HL-60/S4 treated with retinoic acid at 250 ng/mL for 4 days and 3 days (cell line): Measurements from ENCODE around the gene RPS19.

Source experiments
- in situ Hi-C: fragments of 300-500 bp; cut with MboI; formaldehyde crosslinking; loops from 2 replicates; pipeline ENCODE4 v1.7.0; 2022; ENCODE audit warnings: low sequenced_read_pairs

RPS19 gene

DNA sequence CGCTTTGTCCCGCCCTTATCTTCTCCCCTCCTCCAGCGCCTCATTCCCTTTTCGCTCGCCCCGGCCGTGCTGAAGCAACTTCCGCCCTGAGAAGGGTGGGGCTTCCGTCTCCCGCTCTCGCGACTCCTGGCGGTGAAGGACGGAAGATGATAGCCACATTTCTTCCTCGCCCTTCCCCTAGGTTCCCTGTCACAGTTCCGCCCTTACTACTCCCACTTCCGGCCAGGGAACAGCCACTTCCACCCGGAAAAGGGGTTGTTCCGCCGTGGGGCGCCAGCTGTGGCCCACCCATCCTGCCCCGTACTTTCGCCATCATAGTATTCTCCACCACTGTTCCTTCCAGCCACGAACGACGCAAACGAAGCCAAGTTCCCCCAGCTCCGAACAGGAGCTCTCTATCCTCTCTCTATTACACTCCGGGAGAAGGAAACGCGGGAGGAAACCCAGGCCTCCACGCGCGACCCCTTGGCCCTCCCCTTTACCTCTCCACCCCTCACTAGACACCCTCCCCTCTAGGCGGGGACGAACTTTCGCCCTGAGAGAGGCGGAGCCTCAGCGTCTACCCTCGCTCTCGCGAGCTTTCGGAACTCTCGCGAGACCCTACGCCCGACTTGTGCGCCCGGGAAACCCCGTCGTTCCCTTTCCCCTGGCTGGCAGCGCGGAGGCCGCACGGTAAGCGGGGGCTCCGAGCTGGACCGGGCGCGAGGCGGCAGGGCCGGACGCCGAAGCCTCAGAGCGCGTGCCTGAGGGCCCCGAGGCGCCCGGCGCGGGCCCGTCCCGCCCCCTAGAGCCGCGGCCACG is at the start of gene RPS19:
TSS of gene RPS19 (plus strand) at position 638 of the 801 bp plus-strand sequence. CDS start 520 bp downstream, outside the sequence.
- in situ Hi-C loops: no loop called here

DNA sequence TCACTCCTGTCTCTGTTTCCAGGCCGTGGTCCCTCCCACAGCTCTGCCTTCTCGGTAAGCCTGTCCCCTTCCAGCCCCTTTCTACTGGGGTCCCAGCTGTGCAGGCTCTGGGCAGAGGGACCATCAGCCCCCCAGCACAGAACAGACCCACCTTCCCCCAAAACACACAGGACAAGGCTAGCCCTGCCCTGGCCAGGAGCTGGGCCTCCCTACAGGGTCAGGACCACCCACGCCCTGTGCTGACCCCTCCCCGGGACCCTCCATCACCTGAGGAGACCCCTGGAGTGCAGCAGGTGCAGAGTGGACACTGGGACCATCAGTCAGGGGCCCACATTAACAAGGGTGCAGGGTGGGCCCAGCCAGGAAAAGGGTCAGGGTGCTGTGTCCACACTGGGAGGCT is 49.8 kb upstream of the RPS19 start:
- in situ Hi-C loops: no loop called here

DNA sequence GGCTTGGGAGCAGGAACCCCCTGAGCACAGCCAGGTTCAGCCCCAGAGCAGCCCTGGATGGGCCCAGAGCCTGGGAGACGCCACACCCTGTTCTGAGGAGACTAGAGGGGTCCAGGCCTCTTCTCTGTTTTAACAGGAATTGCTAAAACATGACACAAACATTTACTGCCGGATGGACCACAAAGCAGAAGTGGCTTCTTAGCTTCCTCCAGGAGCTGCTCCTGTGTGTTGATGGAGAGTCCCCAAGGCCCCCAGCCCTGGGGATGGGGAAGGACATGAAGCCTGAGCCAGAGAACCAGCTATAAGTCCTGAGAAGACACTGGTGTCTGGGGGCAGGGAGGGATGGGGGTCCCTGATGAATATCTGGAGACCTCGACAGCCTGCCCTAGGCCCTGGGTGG is 49.0 kb upstream of the RPS19 start:
- in situ Hi-C loops: no loop called here

DNA sequence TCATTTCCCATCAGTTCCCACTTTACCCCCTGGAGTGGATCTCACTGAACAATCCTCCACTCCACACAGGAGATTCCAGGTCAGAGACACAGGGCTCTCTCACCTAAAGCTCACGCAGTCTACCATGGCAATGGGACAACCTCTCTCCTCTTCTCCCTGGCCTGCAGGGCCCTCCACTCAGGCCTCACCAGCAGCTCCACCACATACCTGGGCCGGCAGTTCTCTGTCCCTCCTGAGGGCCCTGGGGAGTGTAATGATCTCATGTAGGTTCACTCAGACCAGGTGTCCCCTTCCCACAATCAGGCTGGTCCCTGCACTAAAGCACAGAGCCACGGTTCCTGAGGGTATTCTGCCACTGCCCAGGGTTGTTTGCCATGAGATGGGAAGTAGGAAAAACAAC is 48.1 kb upstream of the RPS19 start:
- in situ Hi-C loops: no loop called here

DNA sequence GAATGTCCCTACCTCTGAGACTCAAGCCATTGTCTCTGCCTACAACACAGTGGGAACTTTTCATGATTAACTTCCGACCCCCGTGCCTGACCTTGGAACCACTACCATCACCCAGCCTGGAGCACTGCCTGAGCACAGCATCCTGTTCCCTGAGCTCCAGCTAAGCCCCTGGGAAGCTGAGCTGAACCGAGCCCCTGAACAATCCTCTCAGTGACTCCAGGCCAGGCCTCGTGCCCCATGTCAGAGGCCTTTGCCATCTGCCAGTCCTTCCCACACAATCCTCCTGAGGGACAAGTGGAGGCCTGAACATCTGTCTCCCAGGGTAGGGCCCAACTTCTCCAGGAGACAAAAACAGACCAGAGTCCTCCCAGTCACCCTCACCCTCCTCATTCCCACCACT is 46.1 kb upstream of the RPS19 start:
- in situ Hi-C loops: no loop called here

DNA sequence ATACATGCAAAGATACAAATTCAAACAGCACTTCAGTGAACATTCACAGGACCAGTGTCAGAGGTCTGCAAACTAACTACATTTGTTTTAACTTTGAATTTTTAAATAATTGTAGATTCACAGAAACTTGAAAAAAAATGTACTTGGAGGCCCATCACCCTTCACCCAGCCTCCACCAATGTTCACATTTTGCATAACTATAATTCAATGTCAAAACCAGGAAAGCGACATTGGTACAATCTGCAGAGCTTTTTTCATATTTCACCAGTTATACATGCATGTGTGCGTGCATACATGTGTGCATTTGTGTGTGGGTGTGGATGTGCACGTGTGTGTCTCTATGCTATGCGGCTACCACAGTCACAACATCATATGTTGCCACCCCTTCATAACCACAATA is 44.8 kb upstream of the RPS19 start:
- in situ Hi-C loops: no loop called here

DNA sequence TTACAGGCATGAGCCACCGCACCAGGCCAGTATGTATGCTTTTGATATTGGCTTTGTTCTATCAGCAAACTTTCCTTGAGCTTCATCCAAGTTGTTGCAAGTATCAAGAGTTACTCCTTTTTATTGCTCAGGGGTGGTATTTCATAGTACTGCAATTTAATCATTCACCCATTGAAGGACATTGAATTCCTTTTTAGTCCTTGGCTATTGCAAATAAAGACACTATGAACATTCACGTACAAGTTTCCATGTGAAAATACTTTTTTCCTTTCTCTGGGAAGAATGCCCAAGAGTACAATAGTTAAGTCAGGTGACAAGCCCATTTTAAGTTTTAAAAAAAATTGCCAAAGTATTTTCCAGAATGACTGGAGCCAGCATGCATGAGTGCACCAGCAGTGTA is 43.3 kb upstream of the RPS19 start:
- in situ Hi-C loops: no loop called here

DNA sequence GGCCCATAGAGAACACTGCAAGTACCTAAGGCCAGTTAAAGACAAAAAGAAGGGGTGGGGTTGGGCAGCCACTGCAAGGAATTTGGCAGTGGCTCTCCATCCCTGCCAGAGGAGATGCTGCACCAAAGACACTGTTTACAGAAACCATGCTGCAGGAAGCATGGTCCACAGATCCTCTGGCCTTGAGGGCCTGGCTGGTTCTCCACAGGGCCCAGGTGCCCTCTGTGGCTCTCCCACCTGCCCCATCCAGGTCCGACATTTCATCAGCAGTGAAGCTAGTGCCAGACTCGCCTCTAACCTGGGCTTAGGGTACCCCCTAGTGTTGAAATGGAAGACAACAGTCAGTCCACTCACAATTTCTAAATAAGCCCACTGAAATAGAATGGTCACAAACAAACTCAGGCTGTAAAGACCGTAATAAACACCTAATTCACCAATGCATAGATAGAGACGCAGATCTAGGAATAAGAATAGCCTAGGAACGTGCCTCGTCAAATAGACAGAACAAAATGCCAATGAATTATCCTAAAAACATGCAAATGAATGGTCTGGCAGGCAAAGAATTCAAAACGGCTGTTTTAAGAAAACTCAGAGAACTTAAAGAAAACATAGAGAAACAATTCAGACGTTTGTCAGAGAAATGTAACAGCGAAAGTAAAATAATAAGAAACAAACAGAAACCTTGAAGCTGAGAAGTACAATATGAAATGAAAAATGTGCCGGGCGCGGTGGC is 38.9 kb upstream of the RPS19 start:
- in situ Hi-C loops: no loop called here

DNA sequence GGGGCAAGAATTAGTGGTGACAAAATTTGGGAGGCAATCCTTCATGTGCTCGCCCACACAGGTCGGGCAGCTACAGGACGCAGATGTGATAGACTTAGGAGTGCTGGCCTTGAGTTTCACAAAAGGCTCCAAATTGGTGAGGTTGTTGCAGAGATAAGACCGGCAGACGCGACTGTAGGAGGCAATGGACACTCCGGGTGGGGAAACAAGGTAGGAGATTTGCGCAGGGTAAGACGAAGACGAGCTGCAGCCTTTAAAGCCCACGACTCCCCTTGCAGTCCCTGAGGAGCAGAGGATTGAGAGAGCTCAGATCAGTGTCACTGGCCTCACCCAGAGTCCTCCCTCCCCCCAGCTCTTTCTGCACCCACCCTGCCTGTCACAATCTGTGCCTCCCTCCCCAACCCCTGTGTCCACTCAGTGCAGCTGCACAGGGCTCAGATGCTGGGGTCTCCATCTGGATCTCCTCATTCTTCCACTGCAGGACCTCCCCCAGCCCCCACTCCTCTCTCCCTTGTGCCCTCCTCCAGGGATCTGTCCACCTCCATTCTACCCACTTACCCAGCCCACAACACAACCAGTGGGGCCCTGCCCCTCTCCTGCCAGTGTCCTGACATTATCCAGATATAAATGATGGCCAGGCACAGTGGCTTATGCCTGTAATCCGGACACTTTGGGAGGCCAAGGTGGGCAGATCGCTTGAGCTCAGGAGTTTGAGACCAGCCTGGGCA is 21.9 kb upstream of the RPS19 start:
- in situ Hi-C loops: no loop called here

DNA sequence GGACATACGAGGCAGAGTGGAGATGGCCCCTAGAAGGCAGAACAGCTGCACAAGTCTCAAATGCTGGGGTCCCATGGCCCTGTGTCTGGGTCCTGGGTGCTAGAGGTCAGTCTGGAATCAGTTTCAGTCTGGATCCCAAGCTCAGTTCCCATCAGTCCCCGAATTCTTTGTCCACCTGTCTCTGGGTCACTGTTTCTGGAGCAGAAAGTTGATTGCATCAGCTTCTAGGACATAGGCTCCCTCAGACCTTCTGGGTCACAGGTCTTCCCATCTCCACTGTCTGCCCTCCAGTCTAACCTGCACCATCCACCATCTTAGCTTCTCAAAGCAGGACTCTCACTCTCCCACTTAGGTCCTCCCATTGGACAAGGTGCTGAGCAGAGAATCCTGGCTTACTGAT is 20.8 kb upstream of the RPS19 start:
- in situ Hi-C loops: no loop called here

DNA sequence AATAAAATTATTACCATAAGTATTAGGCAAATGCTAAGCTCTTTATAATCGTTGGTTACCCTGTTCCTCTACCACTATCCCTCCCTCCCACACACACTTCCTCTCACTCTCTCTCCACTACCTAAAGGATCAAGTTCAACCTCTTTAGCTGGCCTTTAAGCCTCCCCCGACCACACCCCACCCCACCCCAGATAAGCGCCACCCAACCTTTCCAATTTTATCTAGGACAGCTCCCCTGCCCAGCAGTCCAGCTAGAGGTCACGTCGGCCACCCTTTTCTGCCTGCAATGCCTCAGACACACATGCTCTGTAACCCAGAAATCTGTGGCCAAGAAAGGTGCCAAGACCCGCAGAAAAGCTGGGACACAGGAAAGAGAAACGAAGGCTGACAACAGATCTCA is 16.7 kb upstream of the RPS19 start:
- in situ Hi-C loops: no loop called here

DNA sequence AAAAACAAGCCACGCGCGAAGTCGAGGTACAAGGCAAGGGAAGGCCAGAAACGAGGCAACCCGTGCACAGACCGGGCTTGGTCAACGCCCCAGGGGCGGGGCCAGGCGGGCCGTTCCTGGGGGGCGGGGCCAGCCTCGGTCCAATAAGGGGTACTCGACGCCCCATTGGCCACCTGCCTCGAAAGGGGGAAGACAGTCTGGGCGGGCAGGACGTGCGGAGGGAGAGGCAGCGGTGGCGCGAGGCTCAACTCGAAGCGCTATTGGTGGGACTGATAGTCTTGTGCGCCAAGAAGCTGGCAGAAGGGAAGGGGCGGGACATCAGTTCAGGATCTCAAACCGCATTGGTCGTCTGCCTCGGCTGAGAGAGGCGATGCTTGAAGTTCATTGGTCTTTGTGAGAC is 15.5 kb upstream of the RPS19 start, which contains the start of gene LYPD4:
TSS of gene LYPD4 (minus strand) at position 83 of the 400 bp plus-strand sequence. CDS start 5,398 bp downstream, outside the sequence.
- in situ Hi-C loops: no loop called here

DNA sequence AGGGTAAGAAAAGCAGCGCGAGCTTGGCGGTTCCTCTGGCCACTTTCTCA is 15.2 kb upstream of the RPS19 start, which contains the start of gene DMRTC2:
TSS of gene DMRTC2 (plus strand) at position 42 of the 50 bp plus-strand sequence. CDS start 2,387 bp downstream, outside the sequence.
- in situ Hi-C loops: no loop called here

DNA sequence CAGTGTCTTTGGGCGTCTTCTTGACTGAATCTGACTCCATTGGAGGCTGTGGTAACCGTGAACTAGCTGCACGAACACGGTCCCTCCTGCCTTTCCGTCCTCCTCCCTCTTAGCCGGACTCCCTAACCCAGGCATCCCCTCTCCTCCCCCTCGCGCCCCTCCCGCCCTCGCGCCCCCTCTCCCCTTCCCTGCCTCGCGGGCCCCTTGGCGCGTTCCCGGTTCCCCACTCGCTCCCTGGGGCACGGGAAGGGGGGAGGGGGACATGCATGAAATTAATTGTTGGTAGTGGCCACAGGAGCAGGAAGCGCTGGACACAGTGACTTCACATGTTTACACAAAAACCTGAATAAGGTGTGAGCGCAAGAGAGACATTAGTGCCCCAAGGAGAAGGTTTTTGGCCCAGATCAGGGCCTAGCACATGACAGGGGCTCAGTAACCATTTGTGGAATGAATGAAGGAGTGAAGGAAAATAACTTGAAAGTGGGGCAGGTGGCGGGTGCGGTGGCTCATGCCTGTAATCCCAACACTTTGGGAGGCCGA is 14.9 kb upstream of the RPS19 start:
- in situ Hi-C loops: no loop called here

DNA sequence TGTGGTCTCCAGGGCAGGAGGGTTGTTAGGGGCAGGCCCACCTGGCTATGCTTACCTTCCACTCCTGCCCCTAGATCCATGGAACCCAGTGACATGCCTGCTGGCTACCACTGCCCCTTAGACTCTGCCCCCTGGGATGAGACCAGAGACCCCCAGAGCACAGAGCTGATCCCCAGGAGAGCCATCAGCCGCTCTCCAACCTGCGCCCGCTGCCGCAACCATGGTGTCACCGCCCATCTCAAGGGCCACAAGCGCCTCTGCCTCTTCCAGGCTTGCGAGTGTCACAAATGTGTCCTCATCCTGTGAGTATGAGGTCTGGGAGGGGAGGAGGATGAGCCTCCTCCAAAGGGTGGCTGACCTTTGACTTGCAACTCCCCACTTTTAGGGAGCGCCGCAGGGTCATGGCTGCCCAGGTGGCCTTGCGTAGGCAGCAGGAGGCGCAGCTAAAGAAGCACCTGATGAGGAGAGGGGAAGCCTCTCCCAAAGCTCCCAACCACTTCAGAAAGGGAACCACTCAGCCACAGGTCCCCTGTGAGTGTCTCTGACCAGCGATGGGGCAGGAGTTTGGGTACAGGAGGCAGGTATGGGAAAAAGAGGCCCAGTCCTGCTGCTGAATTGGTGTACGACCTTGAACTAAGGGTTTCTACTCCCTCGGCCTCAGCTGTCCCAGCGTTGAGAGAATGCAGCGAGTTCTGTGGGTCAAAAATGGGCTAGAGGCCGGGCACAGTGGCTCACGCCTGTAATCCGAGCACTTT is 12.5 kb upstream of the RPS19 start:
- in situ Hi-C loops: no loop called here

DNA sequence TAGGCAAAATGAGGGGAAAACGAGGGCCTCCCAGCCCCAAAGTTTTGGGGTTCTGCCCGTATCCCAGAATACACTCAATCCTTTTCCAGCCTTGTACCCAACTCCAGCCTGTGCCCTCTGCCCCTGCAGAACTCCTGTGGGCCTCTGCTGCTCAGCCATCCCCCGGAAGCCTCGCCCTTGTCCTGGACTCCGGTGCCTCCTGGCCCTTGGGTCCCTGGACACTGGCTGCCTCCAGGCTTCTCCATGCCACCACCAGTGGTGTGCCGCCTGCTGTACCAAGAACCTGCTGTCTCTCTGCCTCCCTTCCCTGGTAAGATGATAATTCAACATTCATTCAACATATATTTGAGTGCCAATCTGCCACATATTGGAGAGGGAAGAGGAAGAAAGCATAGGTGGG is 11.4 kb upstream of the RPS19 start:
- in situ Hi-C loops: no loop called here

DNA sequence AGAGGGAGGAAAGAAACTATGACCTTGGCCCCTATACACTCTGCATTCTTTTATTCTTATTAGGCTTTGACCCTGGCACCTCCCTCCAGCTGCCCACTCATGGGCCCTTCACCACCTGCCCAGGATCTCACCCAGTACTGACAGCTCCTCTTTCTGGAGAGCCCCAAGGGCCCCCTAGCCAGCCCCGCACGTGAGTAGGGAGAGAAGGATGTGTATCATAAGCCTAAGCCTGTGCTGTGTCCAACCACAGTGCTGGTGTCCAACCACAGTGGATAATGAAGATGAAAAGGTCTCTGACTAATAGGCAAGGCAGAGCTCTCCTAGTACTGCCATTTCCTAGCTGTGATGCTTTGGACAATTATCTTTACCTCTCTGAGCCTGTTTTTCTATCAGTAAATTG is 11.0 kb upstream of the RPS19 start:
- in situ Hi-C loops: no loop called here

DNA sequence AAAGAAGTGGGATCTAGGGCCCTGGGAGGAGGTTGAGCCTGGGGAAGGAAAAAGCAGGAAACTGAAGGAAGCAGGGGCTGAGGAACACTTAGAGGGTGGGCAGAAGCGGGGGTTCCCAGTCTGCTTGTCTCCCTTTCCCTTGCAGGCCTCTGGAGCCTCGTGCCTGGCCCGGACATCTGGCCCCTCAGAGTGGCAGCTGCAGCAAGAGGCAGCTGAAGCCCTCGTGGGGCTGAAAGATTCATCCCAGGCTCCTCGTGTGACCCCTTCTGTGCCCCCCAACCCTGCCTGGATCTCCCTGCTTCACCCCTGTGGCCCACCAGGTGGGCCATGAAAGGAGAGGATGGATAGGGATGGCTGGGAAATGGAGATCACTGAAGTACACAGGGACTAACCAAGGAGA is 9.7 kb upstream of the RPS19 start:
- in situ Hi-C loops: no loop called here

DNA sequence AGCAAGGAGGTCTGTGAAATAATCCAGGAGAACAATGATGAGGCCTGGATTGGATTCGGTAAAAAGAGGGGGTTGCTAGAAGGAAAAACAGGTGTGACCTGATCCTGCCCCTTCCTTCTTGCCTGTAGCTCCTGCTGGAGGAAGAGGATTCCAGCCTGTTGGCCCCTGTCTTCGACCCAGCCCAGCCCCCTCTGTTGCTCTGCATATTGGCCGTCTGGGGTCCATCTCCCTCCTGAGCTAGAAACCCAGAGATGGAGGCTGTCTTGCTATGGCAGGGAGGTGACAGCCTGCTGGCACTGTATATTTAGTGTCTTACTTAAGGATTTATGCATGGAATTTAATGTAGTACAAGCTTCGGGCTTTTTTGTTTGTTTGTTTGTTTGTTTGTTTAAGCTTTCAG is 8.6 kb upstream of the RPS19 start:
- in situ Hi-C loops: no loop called here

DNA sequence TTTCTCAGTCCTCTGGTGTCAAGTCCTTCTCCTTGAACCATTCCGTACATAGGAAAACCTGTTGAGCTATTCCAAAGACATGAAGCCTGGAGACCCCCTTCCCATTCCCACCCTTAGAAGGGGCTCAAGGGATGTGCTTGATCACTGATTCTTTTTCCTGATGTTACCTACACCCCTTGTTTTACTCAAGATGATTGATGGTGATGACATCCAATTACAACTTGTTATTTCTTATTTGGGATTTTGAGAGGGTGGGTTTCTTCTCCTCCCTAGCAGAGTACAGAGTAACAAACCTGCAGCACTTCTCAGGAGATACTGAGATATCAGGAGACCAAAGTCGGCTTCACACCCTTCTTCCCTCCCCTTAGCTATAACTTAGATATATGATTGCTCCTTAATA is 6.7 kb upstream of the RPS19 start:
- in situ Hi-C loops: no loop called here

DNA sequence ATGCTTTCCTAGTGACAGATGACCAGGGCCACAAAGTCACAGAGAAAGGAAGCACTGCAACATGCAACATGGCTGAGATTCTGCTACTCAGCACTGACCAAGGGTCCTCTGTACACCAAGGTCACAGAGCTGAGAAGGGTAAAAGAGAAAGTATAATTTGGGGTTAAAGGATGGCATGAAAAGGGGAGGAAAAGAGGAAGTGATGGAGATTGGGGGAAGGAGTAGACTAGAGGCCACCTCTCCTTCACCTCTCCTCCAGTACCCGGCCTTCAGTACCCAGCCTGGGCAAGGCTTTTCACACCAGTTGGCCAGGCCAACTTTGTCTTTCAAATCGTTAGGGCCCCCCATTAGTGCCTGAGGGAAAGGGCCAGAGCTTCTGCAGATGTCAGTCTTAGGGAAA is 6.3 kb upstream of the RPS19 start:
- in situ Hi-C loops: no loop called here
